Sciatic nerve (tissue), 2 donors: ENCODE data around the gene MYL1. TPM values are rescaled to one million over a fixed set of nuclear protein-coding genes. Genes with fewer than 3 reads are reported as not detected.

Source experiments
- ATAC-seq: fragments of 200-7000 bp; cut with Tn5 transposase; one replicate; pipeline ENCODE4 v1.9.1; 2020; ENCODE audit warnings: mild to moderate bottlenecking, moderate library complexity
- DNase-seq: peaks from one replicate; pipeline ENCODE4 v3.0.0-alpha.2; 2020; ENCODE audit warnings: low spot score
- intact Hi-C: fragments of 100-400 bp; cut with DNase I; formaldehyde crosslinking; loops from one replicate; pipeline ENCODE4 v1.14.2; 2022
- total RNA-seq: library from RNA; stranded (reverse); fragmentation: NEBNext Ultra II Directional; extraction: Animal tissue kit (Norgen Biotek cat#: 25700); gene quantifications from one replicate; pipeline ENCODE4 v1.2.1, GENCODE V29; 2021
- donor health status: DM: no; HTN: no; CAD: no.
- donor health status: DM: no; HTN: no; CAD: no.

MYL1 gene
- total RNA-seq, 1 donor from 2014 or later: not detected

- ATAC-seq: no peak
- intact Hi-C loops: no loop called here
- DNase-seq: no peak
Measured at GRCh38 chr2:210271300-210271699, 43.7 kb downstream of the MYL1 start.

GRCh38 chr2:210269148-210269547 is 45.8 kb downstream of the MYL1 start:
- intact Hi-C loops: no loop called here
- no peak for ATAC-seq

GRCh38 chr2:210268281-210268680 is 46.7 kb downstream of the MYL1 start:
- no peak for ATAC-seq
- intact Hi-C loops: no loop called here
- no peak for DNase-seq

More at GRCh38 chr2:210269148-210269547, 45.8 kb downstream of the MYL1 start:
- DNase-seq: no peak

GRCh38 chr2:210267698-210268097 is 47.3 kb downstream of the MYL1 start:
- ATAC-seq (no peak), DNase-seq (no peak)
- intact Hi-C loops: no loop called here

- intact Hi-C loops: no loop called here
- DNase-seq (no peak), ATAC-seq (no peak)
Measured at GRCh38 chr2:210264282-210264681, 50.7 kb downstream of the MYL1 start.

GRCh38 chr2:210263841-210264240 is 51.1 kb downstream of the MYL1 start:
- DNase-seq: no peak
- intact Hi-C loops: no loop called here
- no peak for ATAC-seq

GRCh38 chr2:210262036-210262435 is 52.9 kb downstream of the MYL1 start:
- intact Hi-C loops: no loop called here
- DNase-seq: no peak
- ATAC-seq: no peak

- DNase-seq (no peak), ATAC-seq (no peak)
- intact Hi-C loops: loop anchor here (10.0 kb wide), 1 partner anchor 145 kb away; no protein-coding TSS in a partner anchor
Measured at GRCh38 chr2:210259687-210260086, 55.3 kb downstream of the MYL1 start.

GRCh38 chr2:210252699-210253606 is 62.0 kb downstream of the MYL1 start:
- DNase-seq (no peak), ATAC-seq (no peak)
- intact Hi-C loops: loop anchor here (10.0 kb wide), 1 partner anchor 152 kb away; no protein-coding TSS in a partner anchor

- ATAC-seq (no peak), DNase-seq (no peak)
- intact Hi-C loops: loop anchor here (10.0 kb wide), 1 partner anchor 154 kb away; no protein-coding TSS in a partner anchor
Measured at GRCh38 chr2:210250622-210251021, 64.4 kb downstream of the MYL1 start.

Other genes starting within 250 kb of the MYL1 start
- 55.9 TPM for gene KANSL1L, start 143.8 kb downstream of the MYL1 start, total RNA-seq
- 32.4 TPM for gene ACADL, start 89.7 kb downstream of the MYL1 start, total RNA-seq
- gene LANCL1, start 161.6 kb upstream of the MYL1 start, total RNA-seq: 46.0 TPM
- gene CPS1, start 241.4 kb upstream of the MYL1 start, total RNA-seq: 6.9 TPM